ENCODE measurements around the gene ARFGEF3. TPM values are rescaled to one million over a fixed set of nuclear protein-coding genes. Genes with fewer than 3 reads are reported as not detected.

The ARFGEF3 gene
- total RNA-seq, 1 experiment from 2014 or later: 20.1 TPM

DNA sequence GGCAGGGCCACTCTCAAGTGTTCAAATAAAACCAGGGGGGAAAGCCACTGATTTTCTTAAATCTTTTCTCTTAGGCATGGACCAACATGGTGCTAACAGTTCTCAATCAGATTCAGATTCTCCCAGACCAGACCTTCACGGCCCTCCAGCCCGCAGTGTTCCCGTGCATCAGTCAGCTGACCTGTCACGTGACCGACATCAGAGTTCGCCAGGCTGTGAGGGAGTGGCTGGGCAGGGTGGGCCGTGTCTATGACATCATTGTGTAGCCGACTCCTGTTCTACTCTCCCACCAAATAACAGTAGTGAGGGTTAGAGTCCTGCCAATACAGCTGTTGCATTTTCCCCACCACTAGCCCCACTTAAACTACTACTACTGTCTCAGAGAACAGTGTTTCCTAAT is 174.5 kb downstream of the ARFGEF3 start:
- peaks cover 43% of the 10 kb centered on the region for H3K4me1 Mint-ChIP-seq
- peak overlapping the region; percentile 64 for H3K27ac Mint-ChIP-seq
- peak; percentile 40 for ATAC-seq
- POLR2A ChIA-PET: no interaction called here
- peaks cover 12% of the 10 kb centered on the region for H3K27me3 Mint-ChIP-seq (ENCODE audit: low read depth)
- no peaks in the 10 kb centered on the region for H3K9me3 Mint-ChIP-seq
- DNase-seq (ENCODE audit: low spot score): no peak
- H3K36me3 Mint-ChIP-seq: peaks cover 22% of the 10 kb centered on the region
- TF ChIP-seq EMX1 (CRISPR knock-in tag; IDR thresholded peaks at IDR 0.05): no peak
- TF ChIP-seq, protein P1, sequence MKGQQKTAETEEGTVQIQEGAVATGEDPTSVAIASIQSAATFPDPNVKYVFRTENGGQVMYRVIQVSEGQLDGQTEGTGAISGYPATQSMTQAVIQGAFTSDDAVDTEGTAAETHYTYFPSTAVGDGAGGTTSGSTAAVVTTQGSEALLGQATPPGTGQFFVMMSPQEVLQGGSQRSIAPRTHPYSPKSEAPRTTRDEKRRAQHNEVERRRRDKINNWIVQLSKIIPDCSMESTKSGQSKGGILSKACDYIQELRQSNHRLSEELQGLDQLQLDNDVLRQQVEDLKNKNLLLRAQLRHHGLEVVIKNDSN (CRISPR knock-in tag; IDR thresholded peaks at IDR 0.05): peak; percentile 91
- TF ChIP-seq, protein P2, sequence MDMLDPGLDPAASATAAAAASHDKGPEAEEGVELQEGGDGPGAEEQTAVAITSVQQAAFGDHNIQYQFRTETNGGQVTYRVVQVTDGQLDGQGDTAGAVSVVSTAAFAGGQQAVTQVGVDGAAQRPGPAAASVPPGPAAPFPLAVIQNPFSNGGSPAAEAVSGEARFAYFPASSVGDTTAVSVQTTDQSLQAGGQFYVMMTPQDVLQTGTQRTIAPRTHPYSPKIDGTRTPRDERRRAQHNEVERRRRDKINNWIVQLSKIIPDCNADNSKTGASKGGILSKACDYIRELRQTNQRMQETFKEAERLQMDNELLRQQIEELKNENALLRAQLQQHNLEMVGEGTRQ (CRISPR knock-in tag; IDR thresholded peaks at IDR 0.05): peak; percentile 94
- CTCF ChIA-PET: no interaction called here
- no peak overlapping the region for H3K4me3 Mint-ChIP-seq

DNA sequence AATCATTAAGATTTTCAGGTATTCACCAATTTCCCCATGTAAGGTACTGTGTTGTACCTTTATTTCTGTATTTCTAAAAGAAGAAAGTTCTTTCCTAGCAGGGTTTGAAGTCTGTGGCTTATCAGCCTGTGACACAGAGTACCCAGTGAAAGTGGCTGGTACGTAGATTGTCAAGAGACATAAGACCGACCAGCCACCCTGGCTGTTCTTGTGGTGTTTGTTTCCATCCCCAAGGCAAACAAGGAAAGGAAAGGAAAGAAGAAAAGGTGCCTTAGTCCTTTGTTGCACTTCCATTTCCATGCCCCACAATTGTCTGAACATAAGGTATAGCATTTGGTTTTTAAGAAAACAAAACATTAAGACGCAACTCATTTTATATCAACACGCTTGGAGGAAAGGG is 175.3 kb downstream of the ARFGEF3 start:
- ATAC-seq (no peak), DNase-seq (ENCODE audit: low spot score) (no peak)
- H3K27me3 Mint-ChIP-seq (ENCODE audit: low read depth): peaks cover 12% of the 10 kb centered on the region
- H3K27ac Mint-ChIP-seq: no peak overlapping the region
- CTCF ChIA-PET: no interaction called here
- no peaks in the 10 kb centered on the region for H3K9me3 Mint-ChIP-seq
- H3K36me3 Mint-ChIP-seq: peaks cover 22% of the 10 kb centered on the region
- peaks cover 37% of the 10 kb centered on the region for H3K4me1 Mint-ChIP-seq
- no peak overlapping the region for H3K4me3 Mint-ChIP-seq
- POLR2A ChIA-PET: no interaction called here
- no peak for TF ChIP-seq ATF1 (CRISPR knock-in tag; IDR thresholded peaks at IDR 0.05)
- TF ChIP-seq TP53 (CRISPR knock-in tag; IDR thresholded peaks at IDR 0.05): no peak
- TF ChIP-seq NR1H2 (CRISPR knock-in tag; IDR thresholded peaks at IDR 0.05): no peak
- TF ChIP-seq, protein P3, sequence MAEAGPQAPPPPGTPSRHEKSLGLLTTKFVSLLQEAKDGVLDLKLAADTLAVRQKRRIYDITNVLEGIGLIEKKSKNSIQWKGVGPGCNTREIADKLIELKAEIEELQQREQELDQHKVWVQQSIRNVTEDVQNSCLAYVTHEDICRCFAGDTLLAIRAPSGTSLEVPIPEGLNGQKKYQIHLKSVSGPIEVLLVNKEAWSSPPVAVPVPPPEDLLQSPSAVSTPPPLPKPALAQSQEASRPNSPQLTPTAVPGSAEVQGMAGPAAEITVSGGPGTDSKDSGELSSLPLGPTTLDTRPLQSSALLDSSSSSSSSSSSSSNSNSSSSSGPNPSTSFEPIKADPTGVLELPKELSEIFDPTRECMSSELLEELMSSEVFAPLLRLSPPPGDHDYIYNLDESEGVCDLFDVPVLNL (CRISPR knock-in tag; IDR thresholded peaks at IDR 0.05; ENCODE audit: borderline replicate concordance, low read depth): no peak
- TF ChIP-seq ZNF317 (CRISPR knock-in tag; IDR thresholded peaks at IDR 0.05; ENCODE audit: borderline replicate concordance, low read depth): no peak
- TF ChIP-seq, protein P4, sequence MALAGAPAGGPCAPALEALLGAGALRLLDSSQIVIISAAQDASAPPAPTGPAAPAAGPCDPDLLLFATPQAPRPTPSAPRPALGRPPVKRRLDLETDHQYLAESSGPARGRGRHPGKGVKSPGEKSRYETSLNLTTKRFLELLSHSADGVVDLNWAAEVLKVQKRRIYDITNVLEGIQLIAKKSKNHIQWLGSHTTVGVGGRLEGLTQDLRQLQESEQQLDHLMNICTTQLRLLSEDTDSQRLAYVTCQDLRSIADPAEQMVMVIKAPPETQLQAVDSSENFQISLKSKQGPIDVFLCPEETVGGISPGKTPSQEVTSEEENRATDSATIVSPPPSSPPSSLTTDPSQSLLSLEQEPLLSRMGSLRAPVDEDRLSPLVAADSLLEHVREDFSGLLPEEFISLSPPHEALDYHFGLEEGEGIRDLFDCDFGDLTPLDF (CRISPR knock-in tag; IDR thresholded peaks at IDR 0.05): no peak
- TF ChIP-seq, protein P1 (CRISPR knock-in tag; IDR thresholded peaks at IDR 0.05): no peak
- no peak for TF ChIP-seq PRRX2 (CRISPR knock-in tag; IDR thresholded peaks at IDR 0.05)
- no peak for TF ChIP-seq ZNF263 (CRISPR knock-in tag; IDR thresholded peaks at IDR 0.05; ENCODE audit: low read depth)
- TF ChIP-seq SMAD3 (CRISPR knock-in tag; IDR thresholded peaks at IDR 0.05; ENCODE audit: borderline replicate concordance): no peak
- TF ChIP-seq, protein P5, sequence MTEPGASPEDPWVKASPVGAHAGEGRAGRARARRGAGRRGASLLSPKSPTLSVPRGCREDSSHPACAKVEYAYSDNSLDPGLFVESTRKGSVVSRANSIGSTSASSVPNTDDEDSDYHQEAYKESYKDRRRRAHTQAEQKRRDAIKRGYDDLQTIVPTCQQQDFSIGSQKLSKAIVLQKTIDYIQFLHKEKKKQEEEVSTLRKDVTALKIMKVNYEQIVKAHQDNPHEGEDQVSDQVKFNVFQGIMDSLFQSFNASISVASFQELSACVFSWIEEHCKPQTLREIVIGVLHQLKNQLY (CRISPR knock-in tag; IDR thresholded peaks at IDR 0.05): no peak
- TF ChIP-seq, protein P6, sequence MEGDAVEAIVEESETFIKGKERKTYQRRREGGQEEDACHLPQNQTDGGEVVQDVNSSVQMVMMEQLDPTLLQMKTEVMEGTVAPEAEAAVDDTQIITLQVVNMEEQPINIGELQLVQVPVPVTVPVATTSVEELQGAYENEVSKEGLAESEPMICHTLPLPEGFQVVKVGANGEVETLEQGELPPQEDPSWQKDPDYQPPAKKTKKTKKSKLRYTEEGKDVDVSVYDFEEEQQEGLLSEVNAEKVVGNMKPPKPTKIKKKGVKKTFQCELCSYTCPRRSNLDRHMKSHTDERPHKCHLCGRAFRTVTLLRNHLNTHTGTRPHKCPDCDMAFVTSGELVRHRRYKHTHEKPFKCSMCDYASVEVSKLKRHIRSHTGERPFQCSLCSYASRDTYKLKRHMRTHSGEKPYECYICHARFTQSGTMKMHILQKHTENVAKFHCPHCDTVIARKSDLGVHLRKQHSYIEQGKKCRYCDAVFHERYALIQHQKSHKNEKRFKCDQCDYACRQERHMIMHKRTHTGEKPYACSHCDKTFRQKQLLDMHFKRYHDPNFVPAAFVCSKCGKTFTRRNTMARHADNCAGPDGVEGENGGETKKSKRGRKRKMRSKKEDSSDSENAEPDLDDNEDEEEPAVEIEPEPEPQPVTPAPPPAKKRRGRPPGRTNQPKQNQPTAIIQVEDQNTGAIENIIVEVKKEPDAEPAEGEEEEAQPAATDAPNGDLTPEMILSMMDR (IDR thresholded peaks at IDR 0.05): no peak
- TF ChIP-seq TCF7 (CRISPR knock-in tag; IDR thresholded peaks at IDR 0.05; ENCODE audit: low read depth): no peak
- TF ChIP-seq, protein P7, sequence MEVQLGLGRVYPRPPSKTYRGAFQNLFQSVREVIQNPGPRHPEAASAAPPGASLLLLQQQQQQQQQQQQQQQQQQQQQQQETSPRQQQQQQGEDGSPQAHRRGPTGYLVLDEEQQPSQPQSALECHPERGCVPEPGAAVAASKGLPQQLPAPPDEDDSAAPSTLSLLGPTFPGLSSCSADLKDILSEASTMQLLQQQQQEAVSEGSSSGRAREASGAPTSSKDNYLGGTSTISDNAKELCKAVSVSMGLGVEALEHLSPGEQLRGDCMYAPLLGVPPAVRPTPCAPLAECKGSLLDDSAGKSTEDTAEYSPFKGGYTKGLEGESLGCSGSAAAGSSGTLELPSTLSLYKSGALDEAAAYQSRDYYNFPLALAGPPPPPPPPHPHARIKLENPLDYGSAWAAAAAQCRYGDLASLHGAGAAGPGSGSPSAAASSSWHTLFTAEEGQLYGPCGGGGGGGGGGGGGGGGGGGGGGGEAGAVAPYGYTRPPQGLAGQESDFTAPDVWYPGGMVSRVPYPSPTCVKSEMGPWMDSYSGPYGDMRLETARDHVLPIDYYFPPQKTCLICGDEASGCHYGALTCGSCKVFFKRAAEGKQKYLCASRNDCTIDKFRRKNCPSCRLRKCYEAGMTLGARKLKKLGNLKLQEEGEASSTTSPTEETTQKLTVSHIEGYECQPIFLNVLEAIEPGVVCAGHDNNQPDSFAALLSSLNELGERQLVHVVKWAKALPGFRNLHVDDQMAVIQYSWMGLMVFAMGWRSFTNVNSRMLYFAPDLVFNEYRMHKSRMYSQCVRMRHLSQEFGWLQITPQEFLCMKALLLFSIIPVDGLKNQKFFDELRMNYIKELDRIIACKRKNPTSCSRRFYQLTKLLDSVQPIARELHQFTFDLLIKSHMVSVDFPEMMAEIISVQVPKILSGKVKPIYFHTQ (CRISPR knock-in tag; IDR thresholded peaks at IDR 0.05): no peak
- no peak for TF ChIP-seq ZNF396 (CRISPR knock-in tag; IDR thresholded peaks at IDR 0.05; ENCODE audit: borderline replicate concordance)
- no peak for TF ChIP-seq FOXP1 (CRISPR knock-in tag; IDR thresholded peaks at IDR 0.05; ENCODE audit: borderline replicate concordance)
- TF ChIP-seq JAZF1 (CRISPR knock-in tag; IDR thresholded peaks at IDR 0.05): no peak
- no peak for TF ChIP-seq GABPB1 (CRISPR knock-in tag; IDR thresholded peaks at IDR 0.05)
- no peak for TF ChIP-seq NFE2L1 (CRISPR knock-in tag; IDR thresholded peaks at IDR 0.05)
